ENCODE results near the gene THBD.

DNA sequence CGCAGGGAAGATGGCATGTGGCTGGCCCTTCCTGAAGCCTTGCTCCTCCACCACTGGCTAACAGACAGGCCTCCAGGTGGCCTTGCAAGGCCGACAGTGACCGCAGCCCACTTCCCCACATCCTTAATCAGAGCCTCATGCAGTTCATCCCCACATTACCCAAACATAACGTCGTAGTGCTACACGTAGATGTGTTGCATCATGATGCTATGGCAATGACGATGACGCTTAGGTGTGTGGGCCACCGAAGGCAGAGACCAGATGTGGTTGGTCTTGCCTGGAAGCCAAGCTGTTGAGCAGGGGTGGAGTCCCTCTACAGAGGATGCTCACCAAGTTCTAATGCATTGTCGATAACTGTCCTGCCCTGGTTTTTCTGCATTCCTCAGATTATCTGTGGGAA is 31.0 kb upstream of the THBD start:
- TF ChIP-seq EZH2phosphoT487 (IDR thresholded peaks at IDR 0.05; ENCODE audit: borderline replicate concordance, low read length) (no peak), EZH2 (IDR thresholded peaks at IDR 0.05; ENCODE audit: low read length, unreplicated experiment) (no peak)
- TF ChIP-seq, protein P1, sequence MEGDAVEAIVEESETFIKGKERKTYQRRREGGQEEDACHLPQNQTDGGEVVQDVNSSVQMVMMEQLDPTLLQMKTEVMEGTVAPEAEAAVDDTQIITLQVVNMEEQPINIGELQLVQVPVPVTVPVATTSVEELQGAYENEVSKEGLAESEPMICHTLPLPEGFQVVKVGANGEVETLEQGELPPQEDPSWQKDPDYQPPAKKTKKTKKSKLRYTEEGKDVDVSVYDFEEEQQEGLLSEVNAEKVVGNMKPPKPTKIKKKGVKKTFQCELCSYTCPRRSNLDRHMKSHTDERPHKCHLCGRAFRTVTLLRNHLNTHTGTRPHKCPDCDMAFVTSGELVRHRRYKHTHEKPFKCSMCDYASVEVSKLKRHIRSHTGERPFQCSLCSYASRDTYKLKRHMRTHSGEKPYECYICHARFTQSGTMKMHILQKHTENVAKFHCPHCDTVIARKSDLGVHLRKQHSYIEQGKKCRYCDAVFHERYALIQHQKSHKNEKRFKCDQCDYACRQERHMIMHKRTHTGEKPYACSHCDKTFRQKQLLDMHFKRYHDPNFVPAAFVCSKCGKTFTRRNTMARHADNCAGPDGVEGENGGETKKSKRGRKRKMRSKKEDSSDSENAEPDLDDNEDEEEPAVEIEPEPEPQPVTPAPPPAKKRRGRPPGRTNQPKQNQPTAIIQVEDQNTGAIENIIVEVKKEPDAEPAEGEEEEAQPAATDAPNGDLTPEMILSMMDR (conservative IDR thresholded peaks at IDR 0.05; ENCODE audit: low read depth, low read length), result no peak
